HepG2 (cell line): ENCODE results near the gene FBXO7. TPM values are rescaled to one million over a fixed set of nuclear protein-coding genes. Genes with fewer than 3 reads are reported as not detected.

Source experiments
- FOSL2 ChIP-seq: sonication (generic); formaldehyde crosslinking; IDR thresholded peaks from 2 replicates; pipeline ENCODE4 v1.4.0; 2020; ENCODE audit warnings: missing genetic modification reagents
- GTF3A ChIP-seq: sonication (generic); formaldehyde crosslinking; conservative IDR thresholded peaks from 2 replicates; pipeline ENCODE4 v1.4.0; 2020; ENCODE audit warnings: mild to moderate bottlenecking, missing genetic modification reagents
- HOXA3 ChIP-seq: sonication (generic); formaldehyde crosslinking; IDR thresholded peaks from 2 replicates; pipeline ENCODE4 v1.5.0; 2020; ENCODE audit warnings: missing genetic modification reagents
- HOXD1 ChIP-seq: sonication (generic); formaldehyde crosslinking; IDR thresholded peaks from 2 replicates; pipeline ENCODE4 v1.5.0; 2020; ENCODE audit warnings: missing genetic modification reagents
- PTBP1 ChIP-seq: fragments of 200-400 bp; formaldehyde crosslinking; IDR thresholded peaks from 2 replicates; pipeline ENCODE4 v1.6.1; 2018; ENCODE audit warnings: low read length, low read depth; ENCODE audit not compliant: poor library complexity, severe bottlenecking
- REPIN1 ChIP-seq: sonication (generic); formaldehyde crosslinking; IDR thresholded peaks from 2 replicates; pipeline ENCODE4 v1.8.0; 2022; ENCODE audit warnings: missing genetic modification reagents, low read depth, mild to moderate bottlenecking, borderline replicate concordance
- SIN3A ChIP-seq: IDR thresholded peaks from 2 replicates; pipeline ENCODE4 v1.6.1; 2011; ENCODE audit warnings: low read depth, mild to moderate bottlenecking, control low read depth, low read length, borderline replicate concordance
- SOX5 ChIP-seq: IDR thresholded peaks from 2 replicates; pipeline ENCODE4 v1.6.1; 2016; ENCODE audit warnings: borderline replicate concordance
- ZNF263 ChIP-seq: sonication (generic); formaldehyde crosslinking; IDR thresholded peaks from 2 replicates; pipeline ENCODE4 v1.4.0; 2020; ENCODE audit warnings: missing genetic modification reagents
- ZNF510 ChIP-seq: sonication (generic); formaldehyde crosslinking; IDR thresholded peaks from 2 replicates; pipeline ENCODE4 v1.4.0; 2020; ENCODE audit warnings: low read depth, mild to moderate bottlenecking, missing genetic modification reagents
- ZNF558 ChIP-seq: sonication (generic); formaldehyde crosslinking; IDR thresholded peaks from 2 replicates; pipeline ENCODE4 v1.9.0; 2022; ENCODE audit warnings: mild to moderate bottlenecking, missing genetic modification reagents, borderline replicate concordance
- ZNF572 ChIP-seq: sonication (generic); formaldehyde crosslinking; IDR thresholded peaks from 2 replicates; pipeline ENCODE4 v1.5.1; 2020; ENCODE audit warnings: mild to moderate bottlenecking, missing genetic modification reagents
- ZNF615 ChIP-seq: sonication (generic); formaldehyde crosslinking; IDR thresholded peaks from 2 replicates; pipeline ENCODE4 v1.5.0; 2020; ENCODE audit warnings: mild to moderate bottlenecking, missing genetic modification reagents, borderline replicate concordance
- polyA plus RNA-seq, 8 experiments: library from polyadenylated mRNA; depleted of rRNA in 3 of 8; stranded (reverse) in 7 of 8; unstranded in 1 of 8; fragments of >200 nt; fragmentation: Illumina TruSeq in 4 of 8; extraction: Trizol in 4 of 8; gene quantifications; 2 replicates each; pipeline versions ENCODE4 v1.2.1 to v1.2.3, GENCODE V29; 2011 to 2016; ENCODE audit warnings: low read depth in 4 of 8, missing spikeins in 1 of 8, mixed read lengths in 1 of 8; ENCODE audit not compliant: insufficient read depth in 1 of 8
- total RNA-seq, 5 experiments: library from RNA; depleted of rRNA; stranded (reverse); fragments of >200 nt; fragmentation: Illumina TruSeq; extraction: Trizol; gene quantifications; 2 replicates each; pipeline ENCODE4 v1.2.3, GENCODE V29; 2016; ENCODE audit warnings: low read depth in 1 of 5
- TF ChIP-seq, protein P1 (sequence below): sonication (generic); formaldehyde crosslinking; IDR thresholded peaks from 2 replicates; pipeline ENCODE4 v1.4.0; 2020; ENCODE audit warnings: low read depth, mild to moderate bottlenecking, missing genetic modification reagents
- TF ChIP-seq, protein P2 (sequence below): sonication (generic); formaldehyde crosslinking; IDR thresholded peaks from 2 replicates; pipeline ENCODE4 v1.8.0; 2022; ENCODE audit warnings: low read depth, missing genetic modification reagents
- TF ChIP-seq, protein P3 (sequence below), 2 experiments: sonication (generic) in 1 of 2; formaldehyde crosslinking in 1 of 2; IDR thresholded peaks; 2 replicates each; pipeline versions ENCODE4 v1.4.0 to v1.6.1; 2018 to 2020; ENCODE audit warnings: missing genetic modification reagents in 2 of 2, borderline replicate concordance in 1 of 2, low read depth in 1 of 2, mild to moderate bottlenecking in 1 of 2, missing biosample characterization in 1 of 2
- TF ChIP-seq, protein P4 (sequence below): sonication (generic); formaldehyde crosslinking; IDR thresholded peaks from 2 replicates; pipeline ENCODE4 v1.4.0; 2020; ENCODE audit warnings: missing genetic modification reagents
- TF ChIP-seq, protein P5 (sequence below): fragments of 450-650 bp; IDR thresholded peaks from 2 replicates; pipeline ENCODE4 v1.6.1; 2017; ENCODE audit warnings: mild to moderate bottlenecking
- TF ChIP-seq, protein P6 (sequence below): sonication (generic); formaldehyde crosslinking; IDR thresholded peaks from 2 replicates; pipeline ENCODE4 v1.5.1; 2020; ENCODE audit warnings: missing genetic modification reagents, mild to moderate bottlenecking, borderline replicate concordance

Gene FBXO7
- total and polyA plus RNA-seq, 2 of the 13 experiments (the other 11 are each of a cell fraction or from before 2014, with no cell fraction given), result 105 to 172 TPM

DNA sequence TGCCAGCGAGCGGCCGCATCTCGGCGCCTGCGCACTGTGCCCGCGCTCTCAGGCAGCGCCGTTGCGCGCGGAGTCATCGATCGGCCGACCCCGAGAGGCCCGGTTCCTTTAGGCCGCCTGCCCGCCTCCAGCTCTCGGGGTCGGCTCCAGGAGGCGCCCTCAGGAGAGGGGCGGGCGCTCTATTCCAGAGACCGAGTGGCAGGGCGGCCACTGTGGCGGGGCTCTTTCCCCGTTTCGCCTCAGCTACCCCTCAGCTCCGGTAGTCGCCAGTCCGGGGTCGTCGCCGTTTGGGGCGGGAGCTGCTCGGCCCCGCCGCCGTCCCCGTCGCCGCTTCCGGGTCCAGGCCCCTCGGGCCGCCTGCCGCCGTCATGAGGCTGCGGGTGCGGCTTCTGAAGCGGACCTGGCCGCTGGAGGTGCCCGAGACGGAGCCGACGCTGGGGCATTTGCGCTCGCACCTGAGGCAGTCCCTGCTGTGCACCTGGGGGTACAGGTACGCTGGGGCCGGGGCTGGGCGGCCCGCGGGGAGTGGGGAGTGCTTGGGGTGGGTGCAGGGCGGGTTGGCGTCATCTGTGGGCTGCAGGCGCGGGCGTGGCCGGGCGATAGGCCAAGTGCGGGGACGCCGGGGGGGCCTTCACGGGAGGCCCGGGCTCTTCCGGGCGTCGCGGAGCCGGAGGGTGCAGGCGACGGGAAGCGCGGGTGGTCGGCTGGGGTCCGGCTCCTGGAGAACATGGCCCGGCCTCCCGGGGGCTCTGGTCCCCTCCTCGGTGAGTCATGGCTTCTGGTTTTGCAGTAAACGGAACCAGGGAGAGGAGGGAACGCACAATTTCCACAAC lies at the start of gene FBXO7 (continued):
- TF ChIP-seq, protein P1, sequence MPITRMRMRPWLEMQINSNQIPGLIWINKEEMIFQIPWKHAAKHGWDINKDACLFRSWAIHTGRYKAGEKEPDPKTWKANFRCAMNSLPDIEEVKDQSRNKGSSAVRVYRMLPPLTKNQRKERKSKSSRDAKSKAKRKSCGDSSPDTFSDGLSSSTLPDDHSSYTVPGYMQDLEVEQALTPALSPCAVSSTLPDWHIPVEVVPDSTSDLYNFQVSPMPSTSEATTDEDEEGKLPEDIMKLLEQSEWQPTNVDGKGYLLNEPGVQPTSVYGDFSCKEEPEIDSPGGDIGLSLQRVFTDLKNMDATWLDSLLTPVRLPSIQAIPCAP (CRISPR knock-in tag), result 0 out of 2 replicates have a peak, but pooled peaks have one; percentile 40
- TF ChIP-seq ZNF572 (CRISPR knock-in tag) (no peak), GTF3A (CRISPR knock-in tag) (no peak), FOSL2 (CRISPR knock-in tag) (peak; percentile 48), HOXD1 (no peak), SOX5 (no peak), SIN3A (peak; percentile 50), HOXA3 (CRISPR knock-in tag) (no peak; the same call in 1 of the 2 replicates), ZNF263 (CRISPR knock-in tag) (peak; percentile 14; the same call in 1 of the 2 replicates), PTBP1 (no peak), ZNF510 (CRISPR knock-in tag) (no peak), REPIN1 (CRISPR knock-in tag) (peak; percentile 41; the same call in 1 of the 2 replicates), ZNF558 (CRISPR knock-in tag) (no peak; the same call in 1 of the 2 replicates), ZNF615 (CRISPR knock-in tag) (peak; percentile 89)
- TF ChIP-seq, protein P2, sequence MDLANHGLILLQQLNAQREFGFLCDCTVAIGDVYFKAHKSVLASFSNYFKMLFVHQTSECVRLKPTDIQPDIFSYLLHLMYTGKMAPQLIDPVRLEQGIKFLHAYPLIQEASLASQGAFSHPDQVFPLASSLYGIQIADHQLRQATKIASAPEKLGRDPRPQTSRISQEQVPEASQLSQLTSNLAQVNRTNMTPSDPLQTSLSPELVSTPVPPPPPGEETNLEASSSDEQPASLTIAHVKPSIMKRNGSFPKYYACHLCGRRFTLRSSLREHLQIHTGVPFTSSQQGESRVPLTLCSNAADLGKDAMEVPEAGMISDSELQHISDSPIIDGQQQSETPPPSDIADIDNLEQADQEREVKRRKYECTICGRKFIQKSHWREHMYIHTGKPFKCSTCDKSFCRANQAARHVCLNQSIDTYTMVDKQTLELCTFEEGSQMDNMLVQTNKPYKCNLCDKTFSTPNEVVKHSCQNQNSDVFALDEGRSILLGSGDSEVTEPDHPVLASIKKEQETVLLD (CRISPR knock-in tag), result 0 out of 2 replicates have a peak, but pooled peaks have one; percentile 37
- TF ChIP-seq, protein P3, sequence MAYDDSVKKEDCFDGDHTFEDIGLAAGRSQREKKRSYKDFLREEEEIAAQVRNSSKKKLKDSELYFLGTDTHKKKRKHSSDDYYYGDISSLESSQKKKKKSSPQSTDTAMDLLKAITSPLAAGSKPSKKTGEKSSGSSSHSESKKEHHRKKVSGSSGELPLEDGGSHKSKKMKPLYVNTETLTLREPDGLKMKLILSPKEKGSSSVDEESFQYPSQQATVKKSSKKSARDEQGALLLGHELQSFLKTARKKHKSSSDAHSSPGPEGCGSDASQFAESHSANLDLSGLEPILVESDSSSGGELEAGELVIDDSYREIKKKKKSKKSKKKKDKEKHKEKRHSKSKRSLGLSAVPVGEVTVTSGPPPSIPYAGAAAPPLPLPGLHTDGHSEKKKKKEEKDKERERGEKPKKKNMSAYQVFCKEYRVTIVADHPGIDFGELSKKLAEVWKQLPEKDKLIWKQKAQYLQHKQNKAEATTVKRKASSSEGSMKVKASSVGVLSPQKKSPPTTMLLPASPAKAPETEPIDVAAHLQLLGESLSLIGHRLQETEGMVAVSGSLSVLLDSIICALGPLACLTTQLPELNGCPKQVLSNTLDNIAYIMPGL (CRISPR knock-in tag; IDR thresholded peaks at IDR 0.05; ENCODE audit: borderline replicate concordance in 1 of 2, low read depth in 1 of 2), result peak; percentile 94; a peak in 3 of 4 replicates
- TF ChIP-seq, protein P4, sequence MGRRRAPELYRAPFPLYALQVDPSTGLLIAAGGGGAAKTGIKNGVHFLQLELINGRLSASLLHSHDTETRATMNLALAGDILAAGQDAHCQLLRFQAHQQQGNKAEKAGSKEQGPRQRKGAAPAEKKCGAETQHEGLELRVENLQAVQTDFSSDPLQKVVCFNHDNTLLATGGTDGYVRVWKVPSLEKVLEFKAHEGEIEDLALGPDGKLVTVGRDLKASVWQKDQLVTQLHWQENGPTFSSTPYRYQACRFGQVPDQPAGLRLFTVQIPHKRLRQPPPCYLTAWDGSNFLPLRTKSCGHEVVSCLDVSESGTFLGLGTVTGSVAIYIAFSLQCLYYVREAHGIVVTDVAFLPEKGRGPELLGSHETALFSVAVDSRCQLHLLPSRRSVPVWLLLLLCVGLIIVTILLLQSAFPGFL, result 0 out of 2 replicates have a peak, but pooled peaks have one; percentile 18
- TF ChIP-seq, protein P5, sequence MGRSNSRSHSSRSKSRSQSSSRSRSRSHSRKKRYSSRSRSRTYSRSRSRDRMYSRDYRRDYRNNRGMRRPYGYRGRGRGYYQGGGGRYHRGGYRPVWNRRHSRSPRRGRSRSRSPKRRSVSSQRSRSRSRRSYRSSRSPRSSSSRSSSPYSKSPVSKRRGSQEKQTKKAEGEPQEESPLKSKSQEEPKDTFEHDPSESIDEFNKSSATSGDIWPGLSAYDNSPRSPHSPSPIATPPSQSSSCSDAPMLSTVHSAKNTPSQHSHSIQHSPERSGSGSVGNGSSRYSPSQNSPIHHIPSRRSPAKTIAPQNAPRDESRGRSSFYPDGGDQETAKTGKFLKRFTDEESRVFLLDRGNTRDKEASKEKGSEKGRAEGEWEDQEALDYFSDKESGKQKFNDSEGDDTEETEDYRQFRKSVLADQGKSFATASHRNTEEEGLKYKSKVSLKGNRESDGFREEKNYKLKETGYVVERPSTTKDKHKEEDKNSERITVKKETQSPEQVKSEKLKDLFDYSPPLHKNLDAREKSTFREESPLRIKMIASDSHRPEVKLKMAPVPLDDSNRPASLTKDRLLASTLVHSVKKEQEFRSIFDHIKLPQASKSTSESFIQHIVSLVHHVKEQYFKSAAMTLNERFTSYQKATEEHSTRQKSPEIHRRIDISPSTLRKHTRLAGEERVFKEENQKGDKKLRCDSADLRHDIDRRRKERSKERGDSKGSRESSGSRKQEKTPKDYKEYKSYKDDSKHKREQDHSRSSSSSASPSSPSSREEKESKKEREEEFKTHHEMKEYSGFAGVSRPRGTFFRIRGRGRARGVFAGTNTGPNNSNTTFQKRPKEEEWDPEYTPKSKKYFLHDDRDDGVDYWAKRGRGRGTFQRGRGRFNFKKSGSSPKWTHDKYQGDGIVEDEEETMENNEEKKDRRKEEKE, result no peak
- TF ChIP-seq, protein P6, sequence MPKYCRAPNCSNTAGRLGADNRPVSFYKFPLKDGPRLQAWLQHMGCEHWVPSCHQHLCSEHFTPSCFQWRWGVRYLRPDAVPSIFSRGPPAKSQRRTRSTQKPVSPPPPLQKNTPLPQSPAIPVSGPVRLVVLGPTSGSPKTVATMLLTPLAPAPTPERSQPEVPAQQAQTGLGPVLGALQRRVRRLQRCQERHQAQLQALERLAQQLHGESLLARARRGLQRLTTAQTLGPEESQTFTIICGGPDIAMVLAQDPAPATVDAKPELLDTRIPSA (CRISPR knock-in tag), result peak; percentile 92; the same call in 1 of the 2 replicates
